SH-SY5Y (cell line): Measurements from ENCODE around the gene MYBPH.

Experiments
- GATA2 ChIP-seq: IDR thresholded peaks from 2 replicates; pipeline ENCODE4 v1.6.1; 2011; ENCODE audit warnings: mild to moderate bottlenecking, low read depth, low read length
- GATA3 ChIP-seq: IDR thresholded peaks from 2 replicates; pipeline ENCODE4 v1.6.1; 2011; ENCODE audit warnings: low read depth, mild to moderate bottlenecking, low read length, moderate library complexity

DNA sequence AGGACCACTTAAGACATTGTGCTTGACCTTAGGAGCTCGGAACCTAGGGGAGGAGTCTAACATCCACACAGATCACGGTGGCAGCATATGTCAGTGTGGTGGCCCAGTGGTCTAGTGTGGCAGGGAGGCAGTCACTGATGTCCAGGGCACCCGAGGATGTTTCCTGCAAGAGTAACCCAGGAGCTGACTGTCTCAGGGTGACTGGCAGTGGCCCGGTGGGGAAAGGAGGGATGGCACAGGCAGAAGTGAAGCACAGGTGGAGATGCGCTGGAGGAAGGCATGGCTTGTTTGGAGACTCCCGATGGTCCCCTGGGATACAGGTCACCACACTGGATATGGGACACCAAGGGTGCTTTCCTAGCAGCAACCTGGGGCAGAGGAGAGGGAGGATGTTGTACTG lies 37.5 kb upstream of the MYBPH start:
- TF ChIP-seq GATA3 (no peak), GATA2 (no peak)
